Fibroblast of lung (primary cell): ENCODE measurements around the gene ATG9A. TPM values are rescaled to one million over a fixed set of nuclear protein-coding genes. Genes with fewer than 3 reads are reported as not detected.

Experiments
- DNase-seq, 2 donors: peaks; one replicate each; pipeline versions ENCODE4 v3.0.0 to v3.0.0-alpha.2; 2010; ENCODE audit warnings: low read depth in 2 of 2
- H2AFZ ChIP-seq: 2 replicates; pipeline ENCODE4 v1.5.1; 2012; ENCODE audit warnings: low read length, control low read depth, inconsistent platforms
- H3K27ac ChIP-seq: 2 replicates; pipeline ENCODE4 v1.5.1; 2011; ENCODE audit warnings: low read length, control low read depth; ENCODE audit not compliant: insufficient read depth
- H3K27me3 ChIP-seq: 2 replicates; pipeline ENCODE4 v1.5.1; 2011; ENCODE audit warnings: mild to moderate bottlenecking, low read length; ENCODE audit not compliant: control insufficient read depth, insufficient read depth
- H3K36me3 ChIP-seq: 2 replicates; pipeline ENCODE4 v1.5.1; 2011; ENCODE audit warnings: low read length; ENCODE audit not compliant: control insufficient read depth, insufficient read depth
- H3K4me1 ChIP-seq: 2 replicates; pipeline ENCODE4 v1.5.1; 2011; ENCODE audit warnings: low read length; ENCODE audit not compliant: control insufficient read depth, insufficient read depth; ENCODE audit errors: extremely low read depth
- H3K4me2 ChIP-seq: 2 replicates; pipeline ENCODE4 v1.5.1; 2011; ENCODE audit warnings: low read length, control low read depth; ENCODE audit not compliant: insufficient read depth; ENCODE audit errors: extremely low read depth
- H3K4me3 ChIP-seq, 4 experiments: fragments of 200-600 bp in 1 of 4; sonication (generic) in 1 of 4; replicated peaks in 1 of 4; 2 replicates each; pipeline ENCODE4 v1.5.1; 2011 to 2016; ENCODE audit warnings: low read length in 4 of 4, low read depth in 3 of 4, mild to moderate bottlenecking in 3 of 4, control low read depth in 2 of 4, inconsistent platforms in 1 of 4, mixed read lengths in 1 of 4; ENCODE audit not compliant: insufficient read depth in 1 of 4; ENCODE audit errors: control extremely low read depth in 1 of 4
- H3K79me2 ChIP-seq: 2 replicates; pipeline ENCODE4 v1.5.1; 2012; ENCODE audit warnings: mild to moderate bottlenecking, low read length, inconsistent platforms; ENCODE audit not compliant: control insufficient read depth, insufficient read depth
- H3K9ac ChIP-seq: 2 replicates; pipeline ENCODE4 v1.5.1; 2011; ENCODE audit warnings: mild to moderate bottlenecking, low read length, control low read depth; ENCODE audit not compliant: insufficient read depth
- H3K9me3 ChIP-seq: 2 replicates; pipeline ENCODE4 v1.5.1; 2012; ENCODE audit warnings: low read depth, low read length; ENCODE audit not compliant: control insufficient read depth, insufficient read depth
- H4K20me1 ChIP-seq: 2 replicates; pipeline ENCODE4 v1.5.1; 2011; ENCODE audit warnings: low read length; ENCODE audit not compliant: control insufficient read depth, insufficient read depth; ENCODE audit errors: extremely low read depth
- CTCF ChIP-seq, 2 donors: IDR thresholded peaks in 1 of 2; conservative IDR thresholded peaks in 1 of 2; 1 replicate in 1 of 2; 2 replicates in 1 of 2; pipeline ENCODE4 v1.5.1; 2011 to 2012; ENCODE audit warnings: low read length in 2 of 2, control low read depth in 1 of 2, inconsistent platforms in 1 of 2, low read depth in 1 of 2, mild to moderate bottlenecking in 1 of 2
- EZH2 ChIP-seq: IDR thresholded peaks from 2 replicates; pipeline ENCODE4 v1.5.1; 2012; ENCODE audit warnings: low read length, control low read depth, mild to moderate bottlenecking; ENCODE audit errors: missing control alignments
- polyA plus RNA-seq, 2 donors: library from polyadenylated mRNA; depleted of rRNA in 1 of 2; stranded (reverse) in 1 of 2; unstranded in 1 of 2; fragments of >200 nt; gene quantifications; 2 replicates each; pipeline ENCODE4 v1.2.1, GENCODE V29; 2011 to 2012; ENCODE audit warnings: missing spikeins in 1 of 2
- total RNA-seq: library from RNA; depleted of rRNA; stranded (reverse); fragments of >200 nt; gene quantifications from 2 replicates; pipeline ENCODE4 v1.2.1, GENCODE V29; 2014

The ATG9A gene
- total and polyA plus RNA-seq, 2 donors (not counting 1 experiment from before 2014, with no cell fraction given) = 47.2 to 68.2 TPM

GRCh38 chr2:219210886-219211362 is 18.5 kb downstream of the ATG9A start:
- Histone ChIP-seq H3K36me3 (peaks cover 33% of the 10 kb centered on the region), H3K4me3 (no peak overlapping the region), H3K27ac (no peak overlapping the region), H4K20me1 (no peaks in the 10 kb centered on the region), H3K79me2 (peaks cover 2% of the 10 kb centered on the region), H3K27me3 (no peaks in the 10 kb centered on the region), H3K9ac (no peak overlapping the region), H3K4me2 (no peak overlapping the region), H3K4me1 (peaks cover 16% of the 10 kb centered on the region), H3K9me3 (no peaks in the 10 kb centered on the region), H2AFZ (no peak overlapping the region)
- TF ChIP-seq EZH2 (no peak), CTCF (conservative IDR thresholded peaks at IDR 0.05 in 1 of 2, IDR thresholded peaks at IDR 0.05 in 1 of 2; ENCODE audit: low read depth in 1 of 2, low read length in 2 of 2) (no peak)
- DNase-seq = no peak

- Histone ChIP-seq H2AFZ (no peak overlapping the region), H3K27me3 (no peaks in the 10 kb centered on the region), H3K4me3 (no peak overlapping the region), H3K9ac (no peak overlapping the region), H3K9me3 (no peaks in the 10 kb centered on the region), H4K20me1 (no peaks in the 10 kb centered on the region), H3K4me2 (no peak overlapping the region), H3K4me1 (peaks cover 16% of the 10 kb centered on the region), H3K79me2 (peaks cover 2% of the 10 kb centered on the region), H3K36me3 (peaks cover 33% of the 10 kb centered on the region), H3K27ac (no peak overlapping the region)
- TF ChIP-seq EZH2 (no peak), CTCF (conservative IDR thresholded peaks at IDR 0.05 in 1 of 2, IDR thresholded peaks at IDR 0.05 in 1 of 2; ENCODE audit: low read depth in 1 of 2, low read length in 2 of 2) (no peak)
- no peak for DNase-seq
Observed at GRCh38 chr2:219210196-219210885, 19.1 kb downstream of the ATG9A start.

GRCh38 chr2:219209236-219210195 is 19.9 kb downstream of the ATG9A start:
- H3K9me3 ChIP-seq = no peaks in the 10 kb centered on the region
- H3K4me2 ChIP-seq = no peak overlapping the region
- DNase-seq = no peak
- peaks cover 2% of the 10 kb centered on the region for H3K79me2 ChIP-seq
- no peak overlapping the region for H2AFZ ChIP-seq
- no peak overlapping the region for H3K4me3 ChIP-seq
- TF ChIP-seq EZH2 = no peak
- H3K27ac ChIP-seq = no peak overlapping the region
- peaks cover 2% of the 10 kb centered on the region for H3K27me3 ChIP-seq
- no peak overlapping the region for H3K9ac ChIP-seq
- peaks cover 16% of the 10 kb centered on the region for H3K4me1 ChIP-seq
- H4K20me1 ChIP-seq = no peaks in the 10 kb centered on the region
- H3K36me3 ChIP-seq = peaks cover 30% of the 10 kb centered on the region
